Colonic mucosa (tissue), 4 donors: ENCODE measurements around the gene STK38L. TPM values are rescaled to one million over a fixed set of nuclear protein-coding genes. Genes with fewer than 3 reads are reported as not detected.

Experiments used
- DNase-seq: peaks from one replicate; pipeline ENCODE4 v3.0.0-alpha.2; 2020
- H3K27ac ChIP-seq: fragments of 200-600 bp; one replicate; pipeline ENCODE4 v1.8.0; 2021
- H3K27me3 ChIP-seq: fragments of 200-600 bp; one replicate; pipeline ENCODE4 v1.8.0; 2021
- H3K36me3 ChIP-seq: fragments of 200-600 bp; one replicate; pipeline ENCODE4 v1.8.0; 2021
- H3K4me1 ChIP-seq: fragments of 200-600 bp; one replicate; pipeline ENCODE4 v1.8.0; 2021; ENCODE audit warnings: mild to moderate bottlenecking
- H3K4me3 ChIP-seq: fragments of 200-600 bp; one replicate; pipeline ENCODE4 v1.8.0; 2021
- H3K9ac ChIP-seq, 2 donors: one replicate each; pipeline ENCODE4 v1.7.0; 2013; ENCODE audit warnings: control low read depth in 2 of 2, low read depth in 2 of 2, low read length in 2 of 2
- H3K9me3 ChIP-seq: fragments of 200-600 bp; one replicate; pipeline ENCODE4 v1.8.0; 2021
- intact Hi-C: fragments of 100-400 bp; cut with DNase I; formaldehyde crosslinking; loops from one replicate; pipeline ENCODE4 v1.14.1; 2022
- total RNA-seq, 2 donors: library from RNA; stranded (reverse); fragmentation: NEBNext Ultra II Directional in 1 of 2; extraction: Animal tissue kit (Norgen Biotek cat#: 25700) in 1 of 2; gene quantifications; one replicate each; pipeline ENCODE4 v1.2.1, GENCODE V29; 2021
- TF ChIP-seq, protein P1 (sequence below): fragments of 200-600 bp; IDR thresholded peaks from one replicate; pipeline ENCODE4 v1.8.0; 2022; ENCODE audit warnings: antibody characterized with exemption, mild to moderate bottlenecking
- donor health status: healthy.
- donor health status: DM: no; HTN: no; CAD: no.
- donor health status: DM: no; HTN: no; CAD: no.

The STK38L gene
- total RNA-seq, 2 donors from 2014 or later, result 41.9 to 76.6 TPM

DNA sequence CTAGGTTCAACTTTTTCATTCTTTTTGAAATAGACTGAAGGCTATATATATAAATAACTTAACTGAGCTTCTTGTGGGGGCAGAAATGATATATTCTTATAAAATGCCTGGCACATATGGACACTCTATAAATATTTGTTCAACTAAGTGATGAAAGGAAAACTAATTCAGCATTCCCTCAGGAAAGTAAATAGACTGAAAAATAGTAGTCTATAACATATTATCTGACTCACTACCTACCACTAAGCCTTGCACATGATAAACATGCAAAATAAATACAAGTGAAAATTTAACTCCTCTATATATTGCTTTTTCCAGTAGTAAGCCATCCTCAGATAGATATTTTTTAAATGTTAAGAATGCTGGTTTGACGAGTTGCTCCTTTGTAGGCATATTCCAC, 72.9 kb downstream of the STK38L start:
- no peak overlapping the region for H3K27ac ChIP-seq
- H3K4me1 ChIP-seq, result no peaks in the 10 kb centered on the region
- no peak overlapping the region for H3K9ac ChIP-seq
- no peaks in the 10 kb centered on the region for H3K9me3 ChIP-seq
- TF ChIP-seq, protein P1, sequence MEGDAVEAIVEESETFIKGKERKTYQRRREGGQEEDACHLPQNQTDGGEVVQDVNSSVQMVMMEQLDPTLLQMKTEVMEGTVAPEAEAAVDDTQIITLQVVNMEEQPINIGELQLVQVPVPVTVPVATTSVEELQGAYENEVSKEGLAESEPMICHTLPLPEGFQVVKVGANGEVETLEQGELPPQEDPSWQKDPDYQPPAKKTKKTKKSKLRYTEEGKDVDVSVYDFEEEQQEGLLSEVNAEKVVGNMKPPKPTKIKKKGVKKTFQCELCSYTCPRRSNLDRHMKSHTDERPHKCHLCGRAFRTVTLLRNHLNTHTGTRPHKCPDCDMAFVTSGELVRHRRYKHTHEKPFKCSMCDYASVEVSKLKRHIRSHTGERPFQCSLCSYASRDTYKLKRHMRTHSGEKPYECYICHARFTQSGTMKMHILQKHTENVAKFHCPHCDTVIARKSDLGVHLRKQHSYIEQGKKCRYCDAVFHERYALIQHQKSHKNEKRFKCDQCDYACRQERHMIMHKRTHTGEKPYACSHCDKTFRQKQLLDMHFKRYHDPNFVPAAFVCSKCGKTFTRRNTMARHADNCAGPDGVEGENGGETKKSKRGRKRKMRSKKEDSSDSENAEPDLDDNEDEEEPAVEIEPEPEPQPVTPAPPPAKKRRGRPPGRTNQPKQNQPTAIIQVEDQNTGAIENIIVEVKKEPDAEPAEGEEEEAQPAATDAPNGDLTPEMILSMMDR, result no peak
- no peak overlapping the region for H3K4me3 ChIP-seq
- no peak for DNase-seq
- H3K36me3 ChIP-seq, result peaks cover 4% of the 10 kb centered on the region
- H3K27me3 ChIP-seq, result no peaks in the 10 kb centered on the region
- intact Hi-C loops, result no loop called here

DNA sequence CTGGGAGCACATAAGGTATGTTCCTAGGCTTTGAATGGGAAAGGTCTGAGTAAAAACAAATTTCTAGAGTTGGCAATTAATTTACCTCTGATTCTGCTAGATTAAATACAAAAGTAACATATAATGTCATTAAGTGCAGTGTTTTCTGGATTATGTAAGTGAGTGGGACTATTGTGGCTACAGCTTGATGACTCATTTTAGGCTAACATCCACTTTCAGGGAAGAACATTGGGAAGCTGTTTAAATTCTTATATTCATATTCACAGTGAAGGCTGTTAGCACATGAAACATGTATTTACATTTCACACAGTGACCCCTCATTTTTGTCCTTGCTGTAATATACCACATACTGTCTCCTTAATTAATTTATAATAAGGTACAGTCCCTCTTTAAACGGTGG, 75.3 kb downstream of the STK38L start:
- H3K9me3 ChIP-seq, result no peaks in the 10 kb centered on the region
- TF ChIP-seq, protein P1, result no peak
- H3K27me3 ChIP-seq, result no peaks in the 10 kb centered on the region
- H3K36me3 ChIP-seq, result peaks cover 4% of the 10 kb centered on the region
- no peak overlapping the region for H3K4me3 ChIP-seq
- H3K27ac ChIP-seq, result no peak overlapping the region
- no peak overlapping the region for H3K9ac ChIP-seq
- intact Hi-C loops, result no loop called here
- no peaks in the 10 kb centered on the region for H3K4me1 ChIP-seq
- no peak for DNase-seq

DNA sequence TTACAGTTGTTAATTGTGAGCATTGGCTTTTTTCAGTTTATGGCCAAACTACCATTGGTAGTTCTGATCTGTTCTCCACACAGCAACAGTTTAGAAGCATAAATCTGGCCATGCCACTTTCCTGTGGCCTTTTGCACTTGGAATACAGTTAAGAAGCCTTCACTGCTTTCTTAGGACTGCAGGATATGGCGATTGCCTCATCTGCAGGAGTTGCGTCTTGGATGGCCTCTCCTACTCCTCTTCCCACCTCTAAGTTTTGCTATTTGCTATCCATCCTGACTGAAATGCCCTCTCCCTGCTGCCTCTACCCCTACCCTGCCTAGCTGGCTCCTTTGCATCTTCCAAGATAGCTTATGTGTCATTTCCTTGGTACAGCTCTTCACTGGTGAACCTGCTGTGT, 75.8 kb downstream of the STK38L start:
- Histone ChIP-seq H3K4me1 (no peaks in the 10 kb centered on the region), H3K9me3 (no peaks in the 10 kb centered on the region), H3K9ac (no peak overlapping the region), H3K27me3 (no peaks in the 10 kb centered on the region), H3K27ac (no peak overlapping the region), H3K36me3 (peaks cover 4% of the 10 kb centered on the region), H3K4me3 (no peak overlapping the region)
- TF ChIP-seq, protein P1, result no peak
- intact Hi-C loops, result no loop called here
- DNase-seq, result no peak

DNA sequence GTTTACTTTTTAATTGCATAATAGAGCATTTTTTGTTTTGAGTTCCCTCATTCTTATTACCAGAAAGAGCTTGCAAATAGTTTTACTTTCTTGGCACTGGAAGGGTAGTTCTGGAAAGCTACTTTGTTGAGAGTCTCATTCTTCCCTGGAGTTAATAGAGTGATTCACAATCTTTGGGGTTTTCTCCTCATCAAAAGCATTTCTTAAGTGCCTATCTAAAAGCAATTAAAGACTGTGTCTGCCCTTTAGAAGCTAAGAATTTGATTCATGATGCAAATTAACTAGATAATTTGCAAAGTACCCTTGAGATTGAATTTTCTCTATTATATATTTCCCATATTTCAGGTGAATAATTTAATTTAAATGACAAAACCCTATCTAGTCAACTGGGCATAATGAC, 80.4 kb downstream of the STK38L start:
- no peaks in the 10 kb centered on the region for H3K9me3 ChIP-seq
- no peaks in the 10 kb centered on the region for H3K4me1 ChIP-seq
- peaks cover 4% of the 10 kb centered on the region for H3K36me3 ChIP-seq
- no peak overlapping the region for H3K27ac ChIP-seq
- intact Hi-C loops, result no loop called here
- no peak overlapping the region for H3K9ac ChIP-seq
- no peak overlapping the region for H3K4me3 ChIP-seq
- H3K27me3 ChIP-seq, result no peaks in the 10 kb centered on the region
- no peak for DNase-seq
- TF ChIP-seq, protein P1, result no peak

DNA sequence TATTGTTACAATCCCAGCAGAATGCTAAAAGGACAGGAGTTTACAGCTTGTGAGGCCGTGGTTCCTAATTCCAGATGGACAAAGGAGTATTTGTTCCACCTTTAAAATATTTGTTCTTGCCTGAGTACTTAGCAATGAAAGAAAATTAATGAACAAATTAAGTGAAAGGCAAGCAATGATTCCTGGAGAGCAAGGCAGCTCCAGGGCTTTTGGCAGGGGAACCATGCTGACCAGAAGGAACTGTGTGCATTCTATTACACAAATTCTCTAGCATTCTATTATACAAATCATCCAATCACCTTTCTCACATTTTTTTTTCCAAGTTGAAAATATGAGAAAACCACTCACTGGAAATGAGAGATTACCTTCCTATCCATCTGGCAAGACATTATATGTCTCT, 86.8 kb downstream of the STK38L start:
- H3K27ac ChIP-seq, result no peak overlapping the region

More for the DNA sequence above, 86.8 kb downstream of the STK38L start:
- no peak for DNase-seq
- Histone ChIP-seq H3K4me1 (no peaks in the 10 kb centered on the region), H3K27me3 (no peaks in the 10 kb centered on the region), H3K9me3 (no peaks in the 10 kb centered on the region), H3K9ac (no peak overlapping the region), H3K36me3 (no peaks in the 10 kb centered on the region), H3K4me3 (no peak overlapping the region)
- TF ChIP-seq, protein P1, result no peak
- intact Hi-C loops, result loop anchor here (10.0 kb wide), 1 partner anchor 54 kb away; no protein-coding TSS in a partner anchor
